ENCODE data around the gene PXDC1.

DNA sequence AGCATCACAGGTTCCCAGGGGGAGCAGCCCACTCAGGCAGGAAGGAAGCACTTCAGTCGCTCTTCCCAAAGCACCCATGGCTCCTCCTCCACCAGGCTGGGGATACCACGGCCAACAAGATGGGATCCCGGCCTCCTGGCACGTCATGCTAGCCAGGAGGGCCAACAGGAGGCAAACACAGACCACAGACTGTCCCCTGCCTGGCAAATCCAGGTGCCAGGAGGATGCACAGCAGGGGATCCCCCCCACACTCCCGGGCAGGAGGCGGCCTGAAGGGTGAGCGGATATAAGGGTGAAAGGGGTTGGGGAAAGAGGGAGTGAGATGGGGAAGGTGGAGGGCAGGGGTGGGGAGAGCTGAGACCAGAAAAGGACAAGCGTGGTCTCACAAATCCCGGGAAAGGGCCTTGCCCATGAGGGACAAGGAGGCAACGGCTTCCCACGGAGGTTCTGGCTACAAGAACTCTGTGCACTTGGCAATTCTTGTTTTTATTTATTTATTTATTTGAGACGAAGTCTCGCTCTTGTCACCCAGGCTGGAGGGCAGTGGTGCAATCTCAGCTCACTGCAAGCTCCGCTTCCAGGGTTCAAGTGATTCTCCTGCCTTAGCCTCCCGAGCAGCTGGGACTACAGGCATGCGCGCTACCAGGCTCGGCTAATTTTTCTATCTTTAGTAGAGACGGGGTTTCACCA, 7.2 kb downstream of the PXDC1 start:
- TF ChIP-seq POLR2A (IDR thresholded peaks at IDR 0.05) (no peak), EP300 (IDR thresholded peaks at IDR 0.05) (no peak), POLR2AphosphoS5 (IDR thresholded peaks at IDR 0.05) (no peak)
- TF ChIP-seq, protein P1, sequence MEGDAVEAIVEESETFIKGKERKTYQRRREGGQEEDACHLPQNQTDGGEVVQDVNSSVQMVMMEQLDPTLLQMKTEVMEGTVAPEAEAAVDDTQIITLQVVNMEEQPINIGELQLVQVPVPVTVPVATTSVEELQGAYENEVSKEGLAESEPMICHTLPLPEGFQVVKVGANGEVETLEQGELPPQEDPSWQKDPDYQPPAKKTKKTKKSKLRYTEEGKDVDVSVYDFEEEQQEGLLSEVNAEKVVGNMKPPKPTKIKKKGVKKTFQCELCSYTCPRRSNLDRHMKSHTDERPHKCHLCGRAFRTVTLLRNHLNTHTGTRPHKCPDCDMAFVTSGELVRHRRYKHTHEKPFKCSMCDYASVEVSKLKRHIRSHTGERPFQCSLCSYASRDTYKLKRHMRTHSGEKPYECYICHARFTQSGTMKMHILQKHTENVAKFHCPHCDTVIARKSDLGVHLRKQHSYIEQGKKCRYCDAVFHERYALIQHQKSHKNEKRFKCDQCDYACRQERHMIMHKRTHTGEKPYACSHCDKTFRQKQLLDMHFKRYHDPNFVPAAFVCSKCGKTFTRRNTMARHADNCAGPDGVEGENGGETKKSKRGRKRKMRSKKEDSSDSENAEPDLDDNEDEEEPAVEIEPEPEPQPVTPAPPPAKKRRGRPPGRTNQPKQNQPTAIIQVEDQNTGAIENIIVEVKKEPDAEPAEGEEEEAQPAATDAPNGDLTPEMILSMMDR (IDR thresholded peaks at IDR 0.05): no peak
